ENCODE data around the gene ZBTB17. TPM values are rescaled to one million over a fixed set of nuclear protein-coding genes. Genes with fewer than 3 reads are reported as not detected.

The ZBTB17 gene
- total and polyA plus RNA-seq, 12 donors: 8.0 to 172 (median 33.7) TPM

DNA sequence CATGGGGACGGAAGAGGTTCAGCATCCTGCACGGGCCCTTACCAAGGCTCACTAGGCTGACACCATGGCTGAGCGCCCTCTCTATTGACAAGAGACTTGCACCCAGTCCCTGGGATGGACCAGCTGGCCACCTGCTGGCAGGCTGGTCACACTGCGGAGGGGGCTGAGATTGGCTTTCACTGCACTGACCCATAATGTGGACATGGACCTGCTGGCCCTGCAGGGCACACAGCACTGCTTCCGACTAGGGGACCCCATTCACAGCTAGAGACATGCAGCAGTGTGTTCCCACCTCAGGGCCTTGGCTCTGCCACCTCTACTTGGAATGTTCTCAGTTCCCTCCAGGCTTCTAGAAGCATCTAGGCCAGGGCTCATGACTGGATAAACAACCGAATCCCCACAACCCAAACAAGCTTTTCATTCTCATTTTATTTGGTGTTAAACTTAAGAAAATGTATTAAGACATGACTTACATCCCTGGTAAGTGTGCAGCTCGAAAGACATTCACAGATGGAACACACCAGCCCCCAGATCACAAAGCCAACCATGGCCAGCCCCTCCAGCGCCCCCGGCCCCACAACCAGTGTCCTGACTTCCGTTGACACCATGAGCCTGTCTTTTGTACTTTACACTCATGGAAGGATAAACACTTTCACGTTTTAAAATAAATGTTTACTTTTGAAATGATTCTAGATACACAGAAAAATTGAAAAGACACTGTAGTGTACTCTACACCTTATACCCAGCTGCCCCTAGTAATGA lies 18.9 kb upstream of the ZBTB17 start:
- Histone ChIP-seq H3K9me3 (replicated peaks in 1 of 3) (no peaks in the 10 kb centered on the region), H3K27me3 (no peaks in the 10 kb centered on the region), H3K4me1 (replicated peaks in 1 of 2) (no peaks in the 10 kb centered on the region), H3K27ac (no peak overlapping the region), H3K4me3 (no peak overlapping the region), H3K36me3 (replicated peaks in 1 of 2) (no peaks in the 10 kb centered on the region)
- TF ChIP-seq, protein P1, sequence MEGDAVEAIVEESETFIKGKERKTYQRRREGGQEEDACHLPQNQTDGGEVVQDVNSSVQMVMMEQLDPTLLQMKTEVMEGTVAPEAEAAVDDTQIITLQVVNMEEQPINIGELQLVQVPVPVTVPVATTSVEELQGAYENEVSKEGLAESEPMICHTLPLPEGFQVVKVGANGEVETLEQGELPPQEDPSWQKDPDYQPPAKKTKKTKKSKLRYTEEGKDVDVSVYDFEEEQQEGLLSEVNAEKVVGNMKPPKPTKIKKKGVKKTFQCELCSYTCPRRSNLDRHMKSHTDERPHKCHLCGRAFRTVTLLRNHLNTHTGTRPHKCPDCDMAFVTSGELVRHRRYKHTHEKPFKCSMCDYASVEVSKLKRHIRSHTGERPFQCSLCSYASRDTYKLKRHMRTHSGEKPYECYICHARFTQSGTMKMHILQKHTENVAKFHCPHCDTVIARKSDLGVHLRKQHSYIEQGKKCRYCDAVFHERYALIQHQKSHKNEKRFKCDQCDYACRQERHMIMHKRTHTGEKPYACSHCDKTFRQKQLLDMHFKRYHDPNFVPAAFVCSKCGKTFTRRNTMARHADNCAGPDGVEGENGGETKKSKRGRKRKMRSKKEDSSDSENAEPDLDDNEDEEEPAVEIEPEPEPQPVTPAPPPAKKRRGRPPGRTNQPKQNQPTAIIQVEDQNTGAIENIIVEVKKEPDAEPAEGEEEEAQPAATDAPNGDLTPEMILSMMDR (IDR thresholded peaks at IDR 0.05): peak; percentile 76 to 94 (median 88)
- no peak for TF ChIP-seq POLR2A (IDR thresholded peaks at IDR 0.05)
- peak; percentile 65 to 84 (median 80) for DNase-seq
- intact Hi-C loops (cut with DNase I): loop anchor here (5.0 kb wide), 3 partner anchors 177 to 192 kb away; no protein-coding TSS in a partner anchor
- 60 to 73% (median 65%) methylated on average over 7 to 11 of the region's 11 CpGs for WGBS, 4 donors

DNA sequence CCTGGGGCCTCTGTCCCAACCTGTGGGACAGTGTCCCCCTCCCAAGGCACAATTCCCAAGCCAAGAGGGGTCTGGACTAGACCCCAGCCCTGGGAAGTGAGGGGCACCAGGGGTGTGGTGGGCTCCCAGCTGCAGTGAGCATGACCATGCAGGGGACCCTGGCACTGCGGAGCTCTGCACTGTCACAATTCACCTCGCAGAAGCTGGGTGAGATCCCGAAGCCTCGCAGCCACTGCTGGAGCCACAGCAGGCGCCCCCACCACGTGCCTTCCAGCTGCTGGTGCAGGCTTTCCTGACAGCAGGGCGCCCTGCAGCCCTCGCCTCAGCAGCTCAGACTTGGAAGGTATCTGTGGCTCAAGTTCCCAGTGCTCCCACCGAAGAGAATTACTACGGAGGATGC lies 18.2 kb upstream of the ZBTB17 start:
- H3K27ac ChIP-seq: no peak overlapping the region
- H3K27me3 ChIP-seq: no peaks in the 10 kb centered on the region
- DNase-seq: no peak
- H3K4me3 ChIP-seq: no peak overlapping the region
- H3K9me3 ChIP-seq (replicated peaks in 1 of 3): no peaks in the 10 kb centered on the region
- TF ChIP-seq POLR2A (IDR thresholded peaks at IDR 0.05): no peak
- TF ChIP-seq, protein P1 (IDR thresholded peaks at IDR 0.05): no peak
- intact Hi-C loops (cut with DNase I): loop anchor here (5.0 kb wide), 3 partner anchors 177 to 192 kb away; no protein-coding TSS in a partner anchor
- no peaks in the 10 kb centered on the region for H3K4me1 ChIP-seq (replicated peaks in 1 of 2)
- no peaks in the 10 kb centered on the region for H3K36me3 ChIP-seq (replicated peaks in 1 of 2)
- WGBS, 4 donors: 90 to 100% (median 91%) methylated on average over 1 to 10 of the region's 10 CpGs

DNA sequence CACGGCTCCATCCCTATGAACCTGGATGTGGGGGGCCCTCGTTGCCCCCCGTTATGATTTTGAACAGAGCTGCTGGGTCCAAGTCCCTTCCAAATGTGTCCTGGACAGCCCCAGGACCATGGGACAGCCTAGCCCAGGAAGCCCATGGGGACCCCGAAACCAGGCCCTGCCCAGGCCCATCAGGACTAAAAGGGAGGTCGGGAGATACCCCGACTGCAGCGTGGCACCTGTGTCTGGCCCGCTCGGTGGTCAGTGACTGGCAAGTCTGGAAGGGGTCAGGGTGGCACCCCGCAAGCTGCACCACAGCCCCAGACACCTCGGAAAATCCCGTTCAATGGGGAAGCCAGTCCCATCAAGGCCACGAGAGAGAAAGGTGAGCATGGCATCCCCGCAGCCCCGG lies 17.8 kb upstream of the ZBTB17 start:
- intact Hi-C loops (cut with DNase I): loop anchor here (5.0 kb wide), 3 partner anchors 176 to 191 kb away; no protein-coding TSS in a partner anchor
- no peaks in the 10 kb centered on the region for H3K9me3 ChIP-seq (replicated peaks in 1 of 3)
- H3K27me3 ChIP-seq: no peaks in the 10 kb centered on the region

More for the DNA sequence above, 17.8 kb upstream of the ZBTB17 start:
- TF ChIP-seq POLR2A (IDR thresholded peaks at IDR 0.05): no peak
- TF ChIP-seq, protein P1 (IDR thresholded peaks at IDR 0.05): no peak
- DNase-seq: peak in 1 of 7 donors; percentile 10
- no peaks in the 10 kb centered on the region for H3K36me3 ChIP-seq (replicated peaks in 1 of 2)
- no peaks in the 10 kb centered on the region for H3K4me1 ChIP-seq (replicated peaks in 1 of 2)
- no peak overlapping the region for H3K27ac ChIP-seq
- 75 to 93% (median 79%) methylated on average over 11 to 15 of the region's 15 CpGs for WGBS, 4 donors
- no peak overlapping the region for H3K4me3 ChIP-seq
